ENCODE data around the gene C1orf115. TPM values are rescaled to one million over a fixed set of nuclear protein-coding genes. Genes with fewer than 3 reads are reported as not detected.
"Not testable (repeated sequence)": the region's sequence is repeated elsewhere in the genome, so short reads cannot be mapped to it uniquely, and the experiment has no call there.

C1orf115 gene
- total RNA-seq, 1 donor from 2014 or later = 3.5 TPM

- Mint-ChIP-seq H3K4me1 (ENCODE audit: low read depth) (no peaks in the 10 kb centered on the region), H3K9me3 (ENCODE audit: low read depth) (no peaks in the 10 kb centered on the region), H3K27me3 (ENCODE audit: low read depth) (peaks cover 2% of the 10 kb centered on the region), H3K4me3 (ENCODE audit: unreplicated experiment) (no peak overlapping the region), H3K27ac (ENCODE audit: unreplicated experiment) (no peak overlapping the region), H3K36me3 (ENCODE audit: low read depth) (no peaks in the 10 kb centered on the region)
- DNase-seq (ENCODE audit: low spot score) = no peak
- peak; percentile 87 for TF ChIP-seq CTCF (IDR thresholded peaks at IDR 0.05)
These were observed 10.0 kb upstream of the C1orf115 start for GRCh38 chr1:220680085-220680687.

- DNase-seq (ENCODE audit: low spot score) = no peak
- Mint-ChIP-seq H3K4me1 (ENCODE audit: low read depth) (no peaks in the 10 kb centered on the region), H3K27me3 (ENCODE audit: low read depth) (peaks cover 2% of the 10 kb centered on the region), H3K9me3 (ENCODE audit: low read depth) (no peaks in the 10 kb centered on the region), H3K4me3 (ENCODE audit: unreplicated experiment) (no peak overlapping the region), H3K36me3 (ENCODE audit: low read depth) (no peaks in the 10 kb centered on the region), H3K27ac (ENCODE audit: unreplicated experiment) (no peak overlapping the region)
- TF ChIP-seq CTCF (IDR thresholded peaks at IDR 0.05) = no peak
These were observed 8.8 kb upstream of the C1orf115 start for GRCh38 chr1:220681220-220681880.

- Mint-ChIP-seq H3K4me3 (ENCODE audit: unreplicated experiment) (no peak overlapping the region), H3K36me3 (ENCODE audit: low read depth) (no peaks in the 10 kb centered on the region), H3K4me1 (ENCODE audit: low read depth) (no peaks in the 10 kb centered on the region), H3K27me3 (ENCODE audit: low read depth) (peaks cover 2% of the 10 kb centered on the region), H3K27ac (ENCODE audit: unreplicated experiment) (no peak overlapping the region), H3K9me3 (ENCODE audit: low read depth) (no peaks in the 10 kb centered on the region)
- DNase-seq (ENCODE audit: low spot score) = no peak
- no peak for TF ChIP-seq CTCF (IDR thresholded peaks at IDR 0.05)
These were observed 7.1 kb upstream of the C1orf115 start for GRCh38 chr1:220682901-220683576.

GRCh38 chr1:220683716-220684115, 6.4 kb upstream of the C1orf115 start:
- H3K27ac Mint-ChIP-seq (ENCODE audit: unreplicated experiment); H3K4me1 Mint-ChIP-seq (ENCODE audit: low read depth); H3K9me3 Mint-ChIP-seq (ENCODE audit: low read depth); H3K4me3 Mint-ChIP-seq (ENCODE audit: unreplicated experiment); H3K36me3 Mint-ChIP-seq (ENCODE audit: low read depth); DNase-seq (ENCODE audit: low spot score); H3K27me3 Mint-ChIP-seq (ENCODE audit: low read depth): not testable (repeated sequence)

GRCh38 chr1:220684890-220685289, 5.3 kb upstream of the C1orf115 start:
- no peak for DNase-seq (ENCODE audit: low spot score)
- Mint-ChIP-seq H3K9me3 (ENCODE audit: low read depth) (no peaks in the 10 kb centered on the region), H3K27me3 (ENCODE audit: low read depth) (peaks cover 4% of the 10 kb centered on the region), H3K36me3 (ENCODE audit: low read depth) (no peaks in the 10 kb centered on the region), H3K4me3 (ENCODE audit: unreplicated experiment) (no peak overlapping the region), H3K27ac (ENCODE audit: unreplicated experiment) (no peak overlapping the region), H3K4me1 (ENCODE audit: low read depth) (peaks cover 3% of the 10 kb centered on the region)
- no peak for TF ChIP-seq CTCF (IDR thresholded peaks at IDR 0.05)

Measured in chondrocyte (in vitro differentiated cells).